C4-2B (cell line): ENCODE results near the gene PRDM13.

Experiments used
- ZFX ChIP-seq: fragments of 450-650 bp; IDR thresholded peaks from 2 replicates; pipeline ENCODE4 v1.6.1; 2017
- TF ChIP-seq, protein P1 (sequence below): fragments of 450-650 bp; conservative IDR thresholded peaks from 2 replicates; pipeline ENCODE4 v1.5.1; 2017; ENCODE audit warnings: mild to moderate bottlenecking

DNA sequence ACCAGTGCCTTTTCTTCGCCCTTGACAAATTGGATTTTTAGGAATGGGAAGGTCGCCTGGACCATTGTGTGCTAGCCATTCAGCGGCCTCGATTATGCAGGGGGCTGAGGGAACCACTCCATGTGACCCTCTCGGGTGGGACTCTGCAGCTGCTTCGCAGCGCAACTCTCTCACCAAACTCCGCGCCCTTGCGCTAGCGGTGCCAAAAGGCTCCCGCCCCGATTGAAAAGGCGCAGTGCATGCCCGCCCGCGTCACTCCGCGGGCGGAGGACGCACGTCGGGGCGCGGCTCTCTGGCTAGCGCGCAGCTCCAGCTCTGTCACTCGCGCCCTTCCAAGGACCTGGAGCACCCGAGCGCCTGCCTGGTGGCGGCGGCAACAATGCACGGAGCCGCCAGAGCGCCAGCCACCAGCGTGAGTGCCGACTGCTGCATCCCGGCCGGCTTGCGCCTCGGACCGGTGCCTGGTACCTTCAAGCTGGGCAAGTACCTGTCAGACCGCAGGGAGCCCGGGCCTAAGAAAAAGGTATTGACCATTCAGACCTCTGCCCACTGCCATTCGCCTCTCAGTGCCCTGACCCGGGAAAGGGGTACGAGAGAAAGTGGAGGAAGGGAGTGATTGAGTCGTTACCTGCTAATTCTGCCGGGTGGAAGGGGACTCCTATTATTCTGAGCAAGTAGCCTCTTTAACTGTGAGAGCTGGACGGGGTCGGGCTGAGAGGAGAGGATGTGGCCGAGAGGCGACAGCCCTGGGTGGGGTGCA, at the start of gene PRDM13:
- TF ChIP-seq, protein P1, sequence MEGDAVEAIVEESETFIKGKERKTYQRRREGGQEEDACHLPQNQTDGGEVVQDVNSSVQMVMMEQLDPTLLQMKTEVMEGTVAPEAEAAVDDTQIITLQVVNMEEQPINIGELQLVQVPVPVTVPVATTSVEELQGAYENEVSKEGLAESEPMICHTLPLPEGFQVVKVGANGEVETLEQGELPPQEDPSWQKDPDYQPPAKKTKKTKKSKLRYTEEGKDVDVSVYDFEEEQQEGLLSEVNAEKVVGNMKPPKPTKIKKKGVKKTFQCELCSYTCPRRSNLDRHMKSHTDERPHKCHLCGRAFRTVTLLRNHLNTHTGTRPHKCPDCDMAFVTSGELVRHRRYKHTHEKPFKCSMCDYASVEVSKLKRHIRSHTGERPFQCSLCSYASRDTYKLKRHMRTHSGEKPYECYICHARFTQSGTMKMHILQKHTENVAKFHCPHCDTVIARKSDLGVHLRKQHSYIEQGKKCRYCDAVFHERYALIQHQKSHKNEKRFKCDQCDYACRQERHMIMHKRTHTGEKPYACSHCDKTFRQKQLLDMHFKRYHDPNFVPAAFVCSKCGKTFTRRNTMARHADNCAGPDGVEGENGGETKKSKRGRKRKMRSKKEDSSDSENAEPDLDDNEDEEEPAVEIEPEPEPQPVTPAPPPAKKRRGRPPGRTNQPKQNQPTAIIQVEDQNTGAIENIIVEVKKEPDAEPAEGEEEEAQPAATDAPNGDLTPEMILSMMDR: no peak
- TF ChIP-seq ZFX: no peak
